ENCODE data around the gene NEDD9. TPM values are rescaled to one million over a fixed set of nuclear protein-coding genes. Genes with fewer than 3 reads are reported as not detected.

The NEDD9 gene
- total and polyA plus RNA-seq, 10 of the 15 experiments (the other 5 are each of a cell fraction or from before 2014, with no cell fraction given), result 4.9 to 92.6 (median 14.6) TPM

DNA sequence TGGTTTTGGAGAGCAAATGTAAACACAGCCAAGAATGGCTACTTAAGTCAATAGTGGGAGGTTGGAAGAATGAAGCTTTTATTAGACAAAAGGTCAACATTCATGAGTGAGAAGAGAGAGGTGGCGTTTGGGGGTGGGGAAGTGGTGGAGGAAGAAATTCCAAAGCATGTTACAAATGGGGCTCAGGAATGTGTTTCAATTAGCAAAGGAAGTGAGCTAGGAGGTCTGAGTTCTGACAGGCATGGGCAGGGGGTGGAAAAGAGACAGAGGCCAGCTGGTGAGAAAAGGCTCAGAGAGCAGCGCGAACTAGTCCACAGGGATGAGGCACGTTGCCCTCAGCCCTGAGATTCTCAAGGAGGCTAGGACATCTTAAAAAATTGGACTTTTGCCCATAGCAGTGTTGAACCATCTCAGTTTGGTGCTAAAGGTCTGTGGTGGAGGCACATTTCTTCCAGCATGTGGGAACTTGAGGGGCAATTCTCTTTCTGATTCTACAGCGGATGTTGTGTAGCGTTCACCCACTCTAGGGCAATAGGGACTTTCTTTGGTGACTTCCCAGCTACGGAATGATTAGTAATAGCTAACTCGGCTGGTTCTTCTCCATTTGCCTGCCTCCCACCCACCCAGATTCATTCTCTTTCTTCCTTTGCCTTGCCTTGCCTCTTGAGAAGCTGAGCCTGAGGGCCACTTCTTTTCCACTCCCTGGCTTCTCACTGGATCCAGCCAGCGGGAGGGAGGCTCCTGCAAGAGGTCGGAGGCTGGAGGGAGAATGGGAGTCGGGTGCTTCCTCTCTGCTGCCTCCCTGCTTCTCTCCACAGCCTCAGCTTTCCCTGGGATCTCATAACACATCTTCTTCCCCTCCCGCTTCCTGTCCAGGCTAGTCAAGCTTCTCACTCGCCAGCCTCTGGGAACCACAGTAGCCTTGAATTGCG, 45.1 kb upstream of the NEDD9 start (continued):
- peak; percentile 55 for TF ChIP-seq TCF12 (IDR thresholded peaks at IDR 0.05; ENCODE audit: low read depth, low read length)
- TF ChIP-seq SKIL (IDR thresholded peaks at IDR 0.05; ENCODE audit: low read depth, poor library complexity, severe bottlenecking), result peak; percentile 63
- TF ChIP-seq BMI1 (IDR thresholded peaks at IDR 0.05; ENCODE audit: borderline replicate concordance), result 0 out of 2 replicates have a peak, but pooled peaks have one; percentile 35
- TF ChIP-seq MTA2 (IDR thresholded peaks at IDR 0.05; ENCODE audit: low read depth), result peak; percentile 79
- peak; percentile 98 for TF ChIP-seq RELB (IDR thresholded peaks at IDR 0.05; ENCODE audit: low read depth)
- TF ChIP-seq SMARCA5 (IDR thresholded peaks at IDR 0.05), result no peak; the same call in 1 of the 2 replicates
- no peak for TF ChIP-seq PAX8 (IDR thresholded peaks at IDR 0.05)
- TF ChIP-seq HDGF (IDR thresholded peaks at IDR 0.05), result peak; percentile 51; the same call in 1 of the 2 replicates
- TF ChIP-seq PKNOX1 (IDR thresholded peaks at IDR 0.05), result peak; percentile 49; the same call in 1 of the 2 replicates
- TF ChIP-seq POLR2AphosphoS2 (IDR thresholded peaks at IDR 0.05; ENCODE audit: low read depth, low read length), result 0 out of 2 replicates have a peak, but pooled peaks have one; percentile 49
- TF ChIP-seq, protein P1, sequence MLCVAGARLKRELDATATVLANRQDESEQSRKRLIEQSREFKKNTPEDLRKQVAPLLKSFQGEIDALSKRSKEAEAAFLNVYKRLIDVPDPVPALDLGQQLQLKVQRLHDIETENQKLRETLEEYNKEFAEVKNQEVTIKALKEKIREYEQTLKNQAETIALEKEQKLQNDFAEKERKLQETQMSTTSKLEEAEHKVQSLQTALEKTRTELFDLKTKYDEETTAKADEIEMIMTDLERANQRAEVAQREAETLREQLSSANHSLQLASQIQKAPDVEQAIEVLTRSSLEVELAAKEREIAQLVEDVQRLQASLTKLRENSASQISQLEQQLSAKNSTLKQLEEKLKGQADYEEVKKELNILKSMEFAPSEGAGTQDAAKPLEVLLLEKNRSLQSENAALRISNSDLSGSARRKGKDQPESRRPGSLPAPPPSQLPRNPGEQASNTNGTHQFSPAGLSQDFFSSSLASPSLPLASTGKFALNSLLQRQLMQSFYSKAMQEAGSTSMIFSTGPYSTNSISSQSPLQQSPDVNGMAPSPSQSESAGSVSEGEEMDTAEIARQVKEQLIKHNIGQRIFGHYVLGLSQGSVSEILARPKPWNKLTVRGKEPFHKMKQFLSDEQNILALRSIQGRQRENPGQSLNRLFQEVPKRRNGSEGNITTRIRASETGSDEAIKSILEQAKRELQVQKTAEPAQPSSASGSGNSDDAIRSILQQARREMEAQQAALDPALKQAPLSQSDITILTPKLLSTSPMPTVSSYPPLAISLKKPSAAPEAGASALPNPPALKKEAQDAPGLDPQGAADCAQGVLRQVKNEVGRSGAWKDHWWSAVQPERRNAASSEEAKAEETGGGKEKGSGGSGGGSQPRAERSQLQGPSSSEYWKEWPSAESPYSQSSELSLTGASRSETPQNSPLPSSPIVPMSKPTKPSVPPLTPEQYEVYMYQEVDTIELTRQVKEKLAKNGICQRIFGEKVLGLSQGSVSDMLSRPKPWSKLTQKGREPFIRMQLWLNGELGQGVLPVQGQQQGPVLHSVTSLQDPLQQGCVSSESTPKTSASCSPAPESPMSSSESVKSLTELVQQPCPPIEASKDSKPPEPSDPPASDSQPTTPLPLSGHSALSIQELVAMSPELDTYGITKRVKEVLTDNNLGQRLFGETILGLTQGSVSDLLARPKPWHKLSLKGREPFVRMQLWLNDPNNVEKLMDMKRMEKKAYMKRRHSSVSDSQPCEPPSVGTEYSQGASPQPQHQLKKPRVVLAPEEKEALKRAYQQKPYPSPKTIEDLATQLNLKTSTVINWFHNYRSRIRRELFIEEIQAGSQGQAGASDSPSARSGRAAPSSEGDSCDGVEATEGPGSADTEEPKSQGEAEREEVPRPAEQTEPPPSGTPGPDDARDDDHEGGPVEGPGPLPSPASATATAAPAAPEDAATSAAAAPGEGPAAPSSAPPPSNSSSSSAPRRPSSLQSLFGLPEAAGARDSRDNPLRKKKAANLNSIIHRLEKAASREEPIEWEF (IDR thresholded peaks at IDR 0.05; ENCODE audit: insufficient replicate concordance, low read depth, low read length), result peak; percentile 78
- peak; percentile 80; the same call in 1 of the 2 replicates for TF ChIP-seq ZBED1 (IDR thresholded peaks at IDR 0.05; ENCODE audit: borderline replicate concordance)
- no peak for TF ChIP-seq HDAC6 (IDR thresholded peaks at IDR 0.05; ENCODE audit: unreplicated experiment)
- no peak for TF ChIP-seq RFX5 (IDR thresholded peaks at IDR 0.05; ENCODE audit: low read depth, low read length)
- TF ChIP-seq, protein P2, sequence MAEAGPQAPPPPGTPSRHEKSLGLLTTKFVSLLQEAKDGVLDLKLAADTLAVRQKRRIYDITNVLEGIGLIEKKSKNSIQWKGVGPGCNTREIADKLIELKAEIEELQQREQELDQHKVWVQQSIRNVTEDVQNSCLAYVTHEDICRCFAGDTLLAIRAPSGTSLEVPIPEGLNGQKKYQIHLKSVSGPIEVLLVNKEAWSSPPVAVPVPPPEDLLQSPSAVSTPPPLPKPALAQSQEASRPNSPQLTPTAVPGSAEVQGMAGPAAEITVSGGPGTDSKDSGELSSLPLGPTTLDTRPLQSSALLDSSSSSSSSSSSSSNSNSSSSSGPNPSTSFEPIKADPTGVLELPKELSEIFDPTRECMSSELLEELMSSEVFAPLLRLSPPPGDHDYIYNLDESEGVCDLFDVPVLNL (IDR thresholded peaks at IDR 0.05; ENCODE audit: low read depth, low read length), result no peak
- peak; percentile 52 for TF ChIP-seq CREB1 (IDR thresholded peaks at IDR 0.05; ENCODE audit: low read depth)
- TF ChIP-seq NBN (IDR thresholded peaks at IDR 0.05), result peak; percentile 64; the same call in 1 of the 2 replicates

Measured in GM12878 (cell line).